GM18870 (cell line): ENCODE data around the gene P2RX1.
"Not testable (repeated sequence)": the region's sequence is repeated elsewhere in the genome, so short reads cannot be mapped to it uniquely, and the experiment has no call there.

Source experiments
- ATAC-seq: cut with Tn5 transposase; IDR thresholded peaks from one replicate; pipeline ENCODE4 v1.9.1; 2021; ENCODE audit warnings: moderate library complexity; ENCODE audit not compliant: unreplicated experiment

Gene P2RX1

GRCh38 chr17:3952186-3952585 lies 35.9 kb upstream of the P2RX1 start:
- no peak for ATAC-seq

GRCh38 chr17:3951420-3951819 lies 35.2 kb upstream of the P2RX1 start:
- ATAC-seq = no peak

- no peak for ATAC-seq
These were observed 34.7 kb upstream of the P2RX1 start for GRCh38 chr17:3951003-3951402.

GRCh38 chr17:3950584-3950983 lies 34.3 kb upstream of the P2RX1 start:
- ATAC-seq = no peak

- no peak for ATAC-seq
These were observed 33.2 kb upstream of the P2RX1 start for GRCh38 chr17:3949418-3949817.

GRCh38 chr17:3948551-3948950 lies 32.3 kb upstream of the P2RX1 start:
- ATAC-seq = not testable (repeated sequence)

- no peak for ATAC-seq
These were observed 31.1 kb upstream of the P2RX1 start for GRCh38 chr17:3947318-3947810.

- no peak for ATAC-seq
These were observed 30.5 kb upstream of the P2RX1 start for GRCh38 chr17:3946711-3947235.

GRCh38 chr17:3944485-3945388 lies 28.5 kb upstream of the P2RX1 start:
- ATAC-seq = no peak

- ATAC-seq = no peak
These were observed 27.1 kb upstream of the P2RX1 start for GRCh38 chr17:3943240-3943891.

GRCh38 chr17:3940965-3941698 lies 24.9 kb upstream of the P2RX1 start:
- no peak for ATAC-seq

- no peak for ATAC-seq
These were observed 21.1 kb upstream of the P2RX1 start for GRCh38 chr17:3937359-3937758.

GRCh38 chr17:3935825-3936355 lies 19.6 kb upstream of the P2RX1 start:
- no peak for ATAC-seq

GRCh38 chr17:3935140-3935542 lies 18.9 kb upstream of the P2RX1 start:
- ATAC-seq = no peak

- ATAC-seq = no peak
These were observed 13.5 kb upstream of the P2RX1 start for GRCh38 chr17:3929764-3930163.

- ATAC-seq = no peak
These were observed 12.9 kb upstream of the P2RX1 start for GRCh38 chr17:3929181-3929580.

- no peak for ATAC-seq
These were observed 12.1 kb upstream of the P2RX1 start for GRCh38 chr17:3928406-3928805.

- ATAC-seq = no peak
These were observed 11.5 kb upstream of the P2RX1 start for GRCh38 chr17:3927628-3928340.

GRCh38 chr17:3926860-3927627 lies 10.8 kb upstream of the P2RX1 start:
- no peak for ATAC-seq
